Upper lobe of left lung (tissue), 4 donors: ENCODE data around the gene JPT1.

Experiments
- CTCF ChIP-seq, 6 experiments: fragments of 450-650 bp in 4 of 6; fragments of 200-600 bp in 2 of 6; sonication (generic) in 2 of 6; IDR thresholded peaks; one replicate each; pipeline ENCODE4 v1.5.1; 2016 to 2019; ENCODE audit warnings: antibody characterized with exemption in 6 of 6
- EP300 ChIP-seq, 4 donors: sonication (generic); formaldehyde crosslinking; IDR thresholded peaks; one replicate each; pipeline ENCODE4 v1.5.1; 2017; ENCODE audit warnings: antibody characterized with exemption in 4 of 4, control low read depth in 2 of 4
- POLR2A ChIP-seq, 4 donors: fragments of 450-650 bp; IDR thresholded peaks; one replicate each; pipeline ENCODE4 v1.5.1; 2016 to 2017; ENCODE audit warnings: antibody characterized with exemption in 4 of 4, mild to moderate bottlenecking in 2 of 4
- POLR2AphosphoS5 ChIP-seq, 2 donors: sonication (generic); formaldehyde crosslinking; IDR thresholded peaks; one replicate each; pipeline ENCODE4 v1.5.1; 2017; ENCODE audit warnings: antibody characterized with exemption in 2 of 2

- no peak for TF ChIP-seq CTCF (IDR thresholded peaks at IDR 0.05)
- no peak for TF ChIP-seq POLR2A (IDR thresholded peaks at IDR 0.05)
- no peak for TF ChIP-seq POLR2AphosphoS5 (IDR thresholded peaks at IDR 0.05)
- TF ChIP-seq EP300 (IDR thresholded peaks at IDR 0.05), result no peak
Measured at GRCh38 chr17:75138519-75138918, 15.8 kb downstream of the JPT1 start.
